HepG2 (cell line): ENCODE data around the gene NBEAL2. TPM values are rescaled to one million over a fixed set of nuclear protein-coding genes. Genes with fewer than 3 reads are reported as not detected.

ENCODE experiments used
- ATAD3A ChIP-seq: sonication (generic); formaldehyde crosslinking; IDR thresholded peaks from 2 replicates; pipeline ENCODE4 v1.4.0; 2020; ENCODE audit warnings: missing genetic modification reagents
- HOXA5 ChIP-seq: sonication (generic); formaldehyde crosslinking; IDR thresholded peaks from 2 replicates; pipeline ENCODE4 v1.4.0; 2020; ENCODE audit warnings: missing genetic modification reagents
- KDM2A ChIP-seq: sonication (generic); formaldehyde crosslinking; IDR thresholded peaks from 2 replicates; pipeline ENCODE4 v1.4.0; 2020; ENCODE audit warnings: low read depth, missing genetic modification reagents, borderline replicate concordance
- KDM3A ChIP-seq: IDR thresholded peaks from 2 replicates; pipeline ENCODE4 v1.6.1; 2018; ENCODE audit warnings: low read depth, missing compliant biosample characterization
- MIER2 ChIP-seq: IDR thresholded peaks from 2 replicates; pipeline ENCODE4 v1.6.1; 2016; ENCODE audit warnings: missing biosample characterization, missing genetic modification reagents
- POLR2A ChIP-seq, 2 experiments: IDR thresholded peaks; 2 replicates each; pipeline ENCODE4 v1.6.1; 2011; ENCODE audit warnings: low read depth in 2 of 2, low read length in 2 of 2, mild to moderate bottlenecking in 1 of 2, moderate library complexity in 1 of 2; ENCODE audit not compliant: insufficient read depth in 1 of 2
- POLR2G ChIP-seq: fragments of 200-400 bp; formaldehyde crosslinking; IDR thresholded peaks from 2 replicates; pipeline ENCODE4 v1.6.1; 2018; ENCODE audit warnings: mild to moderate bottlenecking, low read depth, low read length, moderate library complexity
- RBFOX2 ChIP-seq: fragments of 200-400 bp; formaldehyde crosslinking; IDR thresholded peaks from 2 replicates; pipeline ENCODE4 v1.6.1; 2017; ENCODE audit warnings: low read depth, mild to moderate bottlenecking, low read length
- RCOR2 ChIP-seq: IDR thresholded peaks from 2 replicates; pipeline ENCODE4 v1.6.1; 2016; ENCODE audit warnings: missing biosample characterization, missing genetic modification reagents
- SOX6 ChIP-seq, 2 experiments: fragments of 450-650 bp in 1 of 2; sonication (generic) in 1 of 2; formaldehyde crosslinking in 1 of 2; IDR thresholded peaks; 2 replicates each; pipeline versions ENCODE4 v1.4.0 to v1.6.1; 2017 to 2020; ENCODE audit warnings: antibody characterized with exemption in 1 of 2, mild to moderate bottlenecking in 1 of 2, missing genetic modification reagents in 1 of 2
- TARDBP ChIP-seq: sonication (generic); formaldehyde crosslinking; IDR thresholded peaks from 2 replicates; pipeline ENCODE4 v1.8.0; 2022; ENCODE audit warnings: mild to moderate bottlenecking, missing genetic modification reagents
- TCF7 ChIP-seq: sonication (generic); IDR thresholded peaks from 2 replicates; pipeline ENCODE4 v1.6.1; 2016; ENCODE audit warnings: antibody characterized with exemption, low read depth
- ZEB1 ChIP-seq: IDR thresholded peaks from 2 replicates; pipeline ENCODE4 v1.6.1; 2012; ENCODE audit warnings: mild to moderate bottlenecking, low read depth, inconsistent platforms; ENCODE audit not compliant: insufficient replicate concordance
- ZNF263 ChIP-seq: sonication (generic); formaldehyde crosslinking; IDR thresholded peaks from 2 replicates; pipeline ENCODE4 v1.4.0; 2020; ENCODE audit warnings: missing genetic modification reagents
- ZNF292 ChIP-seq: sonication (generic); formaldehyde crosslinking; IDR thresholded peaks from 2 replicates; pipeline ENCODE4 v1.8.1; 2022; ENCODE audit warnings: mild to moderate bottlenecking, low read depth, missing genetic modification reagents, borderline replicate concordance
- ZNF331 ChIP-seq: sonication (generic); formaldehyde crosslinking; IDR thresholded peaks from 2 replicates; pipeline ENCODE4 v1.4.0; 2020; ENCODE audit warnings: missing genetic modification reagents
- ZNF468 ChIP-seq: sonication (generic); formaldehyde crosslinking; IDR thresholded peaks from 2 replicates; pipeline ENCODE4 v1.8.0; 2022; ENCODE audit warnings: mild to moderate bottlenecking, moderate library complexity, missing genetic modification reagents
- ZNF556 ChIP-seq: sonication (generic); formaldehyde crosslinking; IDR thresholded peaks from 2 replicates; pipeline ENCODE4 v1.4.0; 2020; ENCODE audit warnings: mild to moderate bottlenecking, missing genetic modification reagents, borderline replicate concordance
- ZNF652 ChIP-seq: IDR thresholded peaks from 2 replicates; pipeline ENCODE4 v1.6.1; 2016; ENCODE audit warnings: low read depth, borderline replicate concordance
- ZSCAN22 ChIP-seq: sonication (generic); formaldehyde crosslinking; IDR thresholded peaks from 2 replicates; pipeline ENCODE4 v1.4.0; 2020; ENCODE audit warnings: mild to moderate bottlenecking, missing genetic modification reagents
- polyA plus RNA-seq, 8 experiments: library from polyadenylated mRNA; depleted of rRNA in 3 of 8; stranded (reverse) in 7 of 8; unstranded in 1 of 8; fragments of >200 nt; fragmentation: Illumina TruSeq in 4 of 8; extraction: Trizol in 4 of 8; gene quantifications; 2 replicates each; pipeline versions ENCODE4 v1.2.1 to v1.2.3, GENCODE V29; 2011 to 2016; ENCODE audit warnings: low read depth in 4 of 8, missing spikeins in 1 of 8, mixed read lengths in 1 of 8; ENCODE audit not compliant: insufficient read depth in 1 of 8
- total RNA-seq, 5 experiments: library from RNA; depleted of rRNA; stranded (reverse); fragments of >200 nt; fragmentation: Illumina TruSeq; extraction: Trizol; gene quantifications; 2 replicates each; pipeline ENCODE4 v1.2.3, GENCODE V29; 2016; ENCODE audit warnings: low read depth in 1 of 5
- TF ChIP-seq, protein P1 (sequence below): sonication (generic); formaldehyde crosslinking; IDR thresholded peaks from 2 replicates; pipeline ENCODE4 v1.5.1; 2020; ENCODE audit warnings: mild to moderate bottlenecking, missing genetic modification reagents
- TF ChIP-seq, protein P2 (sequence below): IDR thresholded peaks from 2 replicates; pipeline ENCODE4 v1.6.1; 2018; ENCODE audit warnings: missing genetic modification reagents, mild to moderate bottlenecking, missing compliant biosample characterization
- TF ChIP-seq, protein P3 (sequence below): sonication (generic); formaldehyde crosslinking; IDR thresholded peaks from 2 replicates; pipeline ENCODE4 v1.5.1; 2020; ENCODE audit warnings: mild to moderate bottlenecking, moderate library complexity, missing genetic modification reagents

The NBEAL2 gene
- total and polyA plus RNA-seq, 2 of the 13 experiments (the other 11 are each of a cell fraction or from before 2014, with no cell fraction given), result 9.7 to 12.4 TPM

GRCh38 chr3:46943237-46944187 lies 36.0 kb upstream of the NBEAL2 start (continued):
- TF ChIP-seq, protein P1, sequence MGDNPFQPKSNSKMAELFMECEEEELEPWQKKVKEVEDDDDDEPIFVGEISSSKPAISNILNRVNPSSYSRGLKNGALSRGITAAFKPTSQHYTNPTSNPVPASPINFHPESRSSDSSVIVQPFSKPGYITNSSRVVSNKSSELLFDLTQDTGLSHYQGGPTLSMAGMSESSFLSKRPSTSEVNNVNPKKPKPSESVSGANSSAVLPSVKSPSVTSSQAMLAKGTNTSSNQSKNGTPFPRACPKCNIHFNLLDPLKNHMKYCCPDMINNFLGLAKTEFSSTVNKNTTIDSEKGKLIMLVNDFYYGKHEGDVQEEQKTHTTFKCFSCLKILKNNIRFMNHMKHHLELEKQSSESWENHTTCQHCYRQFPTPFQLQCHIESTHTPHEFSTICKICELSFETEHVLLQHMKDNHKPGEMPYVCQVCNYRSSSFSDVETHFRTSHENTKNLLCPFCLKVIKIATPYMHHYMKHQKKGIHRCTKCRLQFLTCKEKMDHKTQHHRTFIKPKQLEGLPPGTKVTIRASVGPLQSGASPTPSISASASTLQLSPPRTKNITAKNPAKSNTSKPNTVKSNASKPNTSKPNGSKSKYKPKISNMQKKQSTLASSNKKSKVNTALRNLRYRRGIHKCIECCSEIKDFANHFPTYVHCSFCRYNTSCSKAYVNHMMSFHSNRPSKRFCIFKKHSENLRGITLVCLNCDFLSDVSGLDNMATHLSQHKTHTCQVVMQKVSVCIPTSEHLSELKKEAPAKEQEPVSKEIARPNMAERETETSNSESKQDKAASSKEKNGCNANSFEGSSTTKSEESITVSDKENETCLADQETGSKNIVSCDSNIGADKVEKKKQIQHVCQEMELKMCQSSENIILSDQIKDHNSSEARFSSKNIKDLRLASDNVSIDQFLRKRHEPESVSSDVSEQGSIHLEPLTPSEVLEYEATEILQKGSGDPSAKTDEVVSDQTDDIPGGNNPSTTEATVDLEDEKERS (CRISPR knock-in tag), result no peak
- TF ChIP-seq KDM3A (CRISPR knock-in tag) (no peak), RCOR2 (CRISPR knock-in tag) (peak; percentile 51), KDM2A (no peak; the same call in 1 of the 2 replicates), ATAD3A (no peak), RBFOX2 (peak; percentile 33; the same call in 1 of the 2 replicates), ZNF263 (CRISPR knock-in tag) (peak; percentile 55), SOX6 (IDR thresholded peaks at IDR 0.05) (no peak), SOX6 (CRISPR knock-in tag; IDR thresholded peaks at IDR 0.05) (peak; percentile 98), ZNF292 (CRISPR knock-in tag) (0 out of 2 replicates have a peak, but pooled peaks have one; percentile 10), HOXA5 (0 out of 2 replicates have a peak, but pooled peaks have one; percentile 49), TCF7 (peak; percentile 51), ZNF468 (CRISPR knock-in tag) (no peak), ZSCAN22 (CRISPR knock-in tag) (no peak), ZNF556 (CRISPR knock-in tag) (no peak), POLR2A (IDR thresholded peaks at IDR 0.05; ENCODE audit: insufficient read depth in 1 of 2, low read depth in 2 of 2, low read length in 2 of 2) (no peak), MIER2 (CRISPR knock-in tag) (no peak), ZNF331 (CRISPR knock-in tag) (peak; percentile 11; the same call in 1 of the 2 replicates), POLR2G (peak; percentile 52; the same call in 1 of the 2 replicates), TARDBP (peak; percentile 16), ZEB1 (peak; percentile 75), ZNF652 (CRISPR knock-in tag) (peak; percentile 70)
- TF ChIP-seq, protein P2, sequence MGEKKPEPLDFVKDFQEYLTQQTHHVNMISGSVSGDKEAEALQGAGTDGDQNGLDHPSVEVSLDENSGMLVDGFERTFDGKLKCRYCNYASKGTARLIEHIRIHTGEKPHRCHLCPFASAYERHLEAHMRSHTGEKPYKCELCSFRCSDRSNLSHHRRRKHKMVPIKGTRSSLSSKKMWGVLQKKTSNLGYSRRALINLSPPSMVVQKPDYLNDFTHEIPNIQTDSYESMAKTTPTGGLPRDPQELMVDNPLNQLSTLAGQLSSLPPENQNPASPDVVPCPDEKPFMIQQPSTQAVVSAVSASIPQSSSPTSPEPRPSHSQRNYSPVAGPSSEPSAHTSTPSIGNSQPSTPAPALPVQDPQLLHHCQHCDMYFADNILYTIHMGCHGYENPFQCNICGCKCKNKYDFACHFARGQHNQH (CRISPR knock-in tag), result 0 out of 2 replicates have a peak, but pooled peaks have one; percentile 41
- TF ChIP-seq, protein P3, sequence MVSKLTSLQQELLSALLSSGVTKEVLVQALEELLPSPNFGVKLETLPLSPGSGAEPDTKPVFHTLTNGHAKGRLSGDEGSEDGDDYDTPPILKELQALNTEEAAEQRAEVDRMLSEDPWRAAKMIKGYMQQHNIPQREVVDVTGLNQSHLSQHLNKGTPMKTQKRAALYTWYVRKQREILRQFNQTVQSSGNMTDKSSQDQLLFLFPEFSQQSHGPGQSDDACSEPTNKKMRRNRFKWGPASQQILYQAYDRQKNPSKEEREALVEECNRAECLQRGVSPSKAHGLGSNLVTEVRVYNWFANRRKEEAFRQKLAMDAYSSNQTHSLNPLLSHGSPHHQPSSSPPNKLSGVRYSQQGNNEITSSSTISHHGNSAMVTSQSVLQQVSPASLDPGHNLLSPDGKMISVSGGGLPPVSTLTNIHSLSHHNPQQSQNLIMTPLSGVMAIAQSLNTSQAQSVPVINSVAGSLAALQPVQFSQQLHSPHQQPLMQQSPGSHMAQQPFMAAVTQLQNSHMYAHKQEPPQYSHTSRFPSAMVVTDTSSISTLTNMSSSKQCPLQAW (CRISPR knock-in tag), result peak; percentile 47
